ENCODE measurements around the gene CPZ. TPM values are rescaled to one million over a fixed set of nuclear protein-coding genes. Genes with fewer than 3 reads are reported as not detected.

CPZ gene
- total RNA-seq, 1 experiment from 2014 or later, result 26.9 TPM

DNA sequence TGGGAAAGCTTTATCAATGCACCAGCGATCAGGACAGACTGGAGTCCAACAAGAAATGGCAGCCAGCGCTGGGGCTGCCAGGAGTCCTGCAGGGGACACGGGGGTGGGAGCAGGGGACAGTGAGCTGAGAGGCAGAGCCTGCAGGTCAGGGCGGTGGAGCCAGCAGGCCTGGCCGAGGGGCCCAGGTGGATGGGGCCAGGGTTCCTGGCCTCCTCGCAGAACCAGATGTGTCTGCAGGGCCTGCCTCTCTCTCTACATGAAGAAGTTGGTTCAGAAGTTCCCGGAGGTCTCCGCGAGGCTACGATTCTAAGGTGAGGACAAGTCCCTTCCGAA is 63.6 kb downstream of the CPZ start:
- Mint-ChIP-seq H3K4me3 (no peak overlapping the region), H3K27me3 (ENCODE audit: low read depth) (peaks cover 3% of the 10 kb centered on the region; the same call in 1 of the 2 replicates), H3K4me1 (peaks cover 7% of the 10 kb centered on the region; the same call in 1 of the 2 replicates), H3K9me3 (peaks cover 6% of the 10 kb centered on the region), H3K27ac (no peak overlapping the region), H3K36me3 (no peaks in the 10 kb centered on the region)
- ChIA-PET POLR2A (no interaction called here), CTCF (no interaction called here)
- ATAC-seq, result no peak
- no peak for DNase-seq (ENCODE audit: low spot score)
- no peak for TF ChIP-seq SP1 (CRISPR knock-in tag; conservative IDR thresholded peaks at IDR 0.05)
- no peak for TF ChIP-seq HMGA2 (CRISPR knock-in tag; IDR thresholded peaks at IDR 0.05)
- TF ChIP-seq, protein P1, sequence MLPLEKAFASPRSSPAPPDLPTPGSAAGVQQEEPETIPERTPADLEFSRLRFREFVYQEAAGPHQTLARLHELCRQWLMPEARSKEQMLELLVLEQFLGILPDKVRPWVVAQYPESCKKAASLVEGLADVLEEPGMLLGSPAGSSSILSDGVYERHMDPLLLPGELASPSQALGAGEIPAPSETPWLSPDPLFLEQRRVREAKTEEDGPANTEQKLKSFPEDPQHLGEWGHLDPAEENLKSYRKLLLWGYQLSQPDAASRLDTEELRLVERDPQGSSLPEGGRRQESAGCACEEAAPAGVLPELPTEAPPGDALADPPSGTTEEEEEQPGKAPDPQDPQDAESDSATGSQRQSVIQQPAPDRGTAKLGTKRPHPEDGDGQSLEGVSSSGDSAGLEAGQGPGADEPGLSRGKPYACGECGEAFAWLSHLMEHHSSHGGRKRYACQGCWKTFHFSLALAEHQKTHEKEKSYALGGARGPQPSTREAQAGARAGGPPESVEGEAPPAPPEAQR (CRISPR knock-in tag; IDR thresholded peaks at IDR 0.05), result no peak
- no peak for TF ChIP-seq STAT6 (CRISPR knock-in tag; conservative IDR thresholded peaks at IDR 0.05; ENCODE audit: low read depth)
- TF ChIP-seq JUN (CRISPR knock-in tag; IDR thresholded peaks at IDR 0.05), result no peak
- TF ChIP-seq, protein P2, sequence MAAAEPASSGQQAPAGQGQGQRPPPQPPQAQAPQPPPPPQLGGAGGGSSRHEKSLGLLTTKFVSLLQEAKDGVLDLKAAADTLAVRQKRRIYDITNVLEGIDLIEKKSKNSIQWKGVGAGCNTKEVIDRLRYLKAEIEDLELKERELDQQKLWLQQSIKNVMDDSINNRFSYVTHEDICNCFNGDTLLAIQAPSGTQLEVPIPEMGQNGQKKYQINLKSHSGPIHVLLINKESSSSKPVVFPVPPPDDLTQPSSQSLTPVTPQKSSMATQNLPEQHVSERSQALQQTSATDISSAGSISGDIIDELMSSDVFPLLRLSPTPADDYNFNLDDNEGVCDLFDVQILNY (CRISPR knock-in tag; IDR thresholded peaks at IDR 0.05), result no peak
- no peak for TF ChIP-seq E2F4 (CRISPR knock-in tag; IDR thresholded peaks at IDR 0.05; ENCODE audit: borderline replicate concordance, low read depth)
- TF ChIP-seq, protein P3, sequence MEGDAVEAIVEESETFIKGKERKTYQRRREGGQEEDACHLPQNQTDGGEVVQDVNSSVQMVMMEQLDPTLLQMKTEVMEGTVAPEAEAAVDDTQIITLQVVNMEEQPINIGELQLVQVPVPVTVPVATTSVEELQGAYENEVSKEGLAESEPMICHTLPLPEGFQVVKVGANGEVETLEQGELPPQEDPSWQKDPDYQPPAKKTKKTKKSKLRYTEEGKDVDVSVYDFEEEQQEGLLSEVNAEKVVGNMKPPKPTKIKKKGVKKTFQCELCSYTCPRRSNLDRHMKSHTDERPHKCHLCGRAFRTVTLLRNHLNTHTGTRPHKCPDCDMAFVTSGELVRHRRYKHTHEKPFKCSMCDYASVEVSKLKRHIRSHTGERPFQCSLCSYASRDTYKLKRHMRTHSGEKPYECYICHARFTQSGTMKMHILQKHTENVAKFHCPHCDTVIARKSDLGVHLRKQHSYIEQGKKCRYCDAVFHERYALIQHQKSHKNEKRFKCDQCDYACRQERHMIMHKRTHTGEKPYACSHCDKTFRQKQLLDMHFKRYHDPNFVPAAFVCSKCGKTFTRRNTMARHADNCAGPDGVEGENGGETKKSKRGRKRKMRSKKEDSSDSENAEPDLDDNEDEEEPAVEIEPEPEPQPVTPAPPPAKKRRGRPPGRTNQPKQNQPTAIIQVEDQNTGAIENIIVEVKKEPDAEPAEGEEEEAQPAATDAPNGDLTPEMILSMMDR (IDR thresholded peaks at IDR 0.05), result no peak
- no peak for TF ChIP-seq ZBTB21 (CRISPR knock-in tag; IDR thresholded peaks at IDR 0.05; ENCODE audit: borderline replicate concordance)
- no peak for TF ChIP-seq FOXJ3 (CRISPR knock-in tag; IDR thresholded peaks at IDR 0.05; ENCODE audit: borderline replicate concordance)
- no peak for TF ChIP-seq CDX4 (CRISPR knock-in tag; IDR thresholded peaks at IDR 0.05; ENCODE audit: borderline replicate concordance)
- no peak for TF ChIP-seq TP53 (CRISPR knock-in tag; IDR thresholded peaks at IDR 0.05)
- TF ChIP-seq, protein P4, sequence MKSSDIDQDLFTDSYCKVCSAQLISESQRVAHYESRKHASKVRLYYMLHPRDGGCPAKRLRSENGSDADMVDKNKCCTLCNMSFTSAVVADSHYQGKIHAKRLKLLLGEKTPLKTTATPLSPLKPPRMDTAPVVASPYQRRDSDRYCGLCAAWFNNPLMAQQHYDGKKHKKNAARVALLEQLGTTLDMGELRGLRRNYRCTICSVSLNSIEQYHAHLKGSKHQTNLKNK (CRISPR knock-in tag; IDR thresholded peaks at IDR 0.05), result no peak
- TF ChIP-seq MYBL2 (CRISPR knock-in tag; IDR thresholded peaks at IDR 0.05), result no peak
- no peak for TF ChIP-seq GRHL2 (CRISPR knock-in tag; IDR thresholded peaks at IDR 0.05; ENCODE audit: insufficient replicate concordance, severe bottlenecking)
- no peak for TF ChIP-seq GABPB1 (CRISPR knock-in tag; IDR thresholded peaks at IDR 0.05)
